GM12892 (cell line): ENCODE results near the gene C1orf53.
"Not testable (repeated sequence)": the region's sequence is repeated elsewhere in the genome, so short reads cannot be mapped to it uniquely, and the experiment has no call there.

ENCODE experiments used
- DNase-seq: peaks from one replicate; pipeline ENCODE4 v3.0.0; 2011; ENCODE audit not compliant: insufficient read length
- FAIRE-seq: peaks from 2 replicates; lab custom pipeline; 2011; peaks lifted over from hg19 to GRCh38; lab: Jason Lieb, UNC
- POLR2A ChIP-seq: IDR thresholded peaks from 2 replicates; pipeline ENCODE4 v1.6.1; 2011; ENCODE audit warnings: low read depth, low read length, control low read depth
- POLR2AphosphoS5 ChIP-seq: IDR thresholded peaks from 2 replicates; pipeline ENCODE4 v1.6.1; 2011; ENCODE audit warnings: low read depth, low read length, control low read depth
- TAF1 ChIP-seq: IDR thresholded peaks from 2 replicates; pipeline ENCODE4 v1.6.1; 2011; ENCODE audit warnings: low read depth, mild to moderate bottlenecking, control low read depth, low read length, borderline replicate concordance

The C1orf53 gene

GRCh38 chr1:197927908-197928665, 25.7 kb downstream of the C1orf53 start:
- DNase-seq = no peak
- TF ChIP-seq TAF1 (no peak), POLR2A (no peak), POLR2AphosphoS5 (no peak)
- FAIRE-seq = peak; percentile 27

- TF ChIP-seq POLR2AphosphoS5 = no peak
- TF ChIP-seq POLR2A = no peak
- no peak for TF ChIP-seq TAF1
- DNase-seq = no peak
- FAIRE-seq = no peak
Measured at GRCh38 chr1:197928849-197929336, 26.5 kb downstream of the C1orf53 start.

- no peak for TF ChIP-seq POLR2A
- TF ChIP-seq POLR2AphosphoS5 = no peak
- no peak for TF ChIP-seq TAF1
- no peak for FAIRE-seq
- DNase-seq = no peak
Measured at GRCh38 chr1:197933016-197933415, 30.6 kb downstream of the C1orf53 start.

GRCh38 chr1:197933647-197934046, 31.2 kb downstream of the C1orf53 start:
- no peak for DNase-seq
- no peak for FAIRE-seq

GRCh38 chr1:197937381-197937780, 35.0 kb downstream of the C1orf53 start:
- TF ChIP-seq TAF1 (no peak), POLR2A (no peak), POLR2AphosphoS5 (no peak)
- FAIRE-seq (no peak), DNase-seq (no peak)

More at GRCh38 chr1:197933647-197934046, 31.2 kb downstream of the C1orf53 start:
- TF ChIP-seq TAF1 (no peak), POLR2A (no peak), POLR2AphosphoS5 (no peak)

- no peak for DNase-seq
- no peak for TF ChIP-seq POLR2AphosphoS5
- no peak for TF ChIP-seq TAF1
- no peak for TF ChIP-seq POLR2A
- no peak for FAIRE-seq
Measured at GRCh38 chr1:197937892-197938291, 35.5 kb downstream of the C1orf53 start.

GRCh38 chr1:197939159-197939980, 36.9 kb downstream of the C1orf53 start:
- not testable (repeated sequence) for FAIRE-seq, DNase-seq

GRCh38 chr1:197942042-197942441, 39.6 kb downstream of the C1orf53 start:
- TF ChIP-seq POLR2AphosphoS5 = no peak
- no peak for TF ChIP-seq POLR2A
- TF ChIP-seq TAF1 = no peak
- DNase-seq (no peak), FAIRE-seq (no peak)

- no peak for TF ChIP-seq POLR2A
- TF ChIP-seq TAF1 = no peak
- no peak for TF ChIP-seq POLR2AphosphoS5
- DNase-seq (no peak), FAIRE-seq (no peak)
Measured at GRCh38 chr1:197944485-197944884, 42.1 kb downstream of the C1orf53 start.

GRCh38 chr1:197948926-197949899, 46.8 kb downstream of the C1orf53 start:
- DNase-seq (no peak), FAIRE-seq (no peak)
- TF ChIP-seq POLR2AphosphoS5 (no peak), POLR2A (no peak), TAF1 (no peak)
